Liver (tissue), 9 donors: ENCODE measurements around the gene CNDP2. TPM values are rescaled to one million over a fixed set of nuclear protein-coding genes. Genes with fewer than 3 reads are reported as not detected.

ENCODE experiments used
- DNase-seq: peaks from one replicate; pipeline ENCODE4 v3.0.0-alpha.2; 2017; ENCODE audit warnings: low spot score
- H3K27ac ChIP-seq, 2 donors: one replicate each; pipeline ENCODE4 v1.7.0; 2013; ENCODE audit warnings: inconsistent platforms in 2 of 2, low read length in 2 of 2, control low read depth in 1 of 2, low read depth in 1 of 2, mild to moderate bottlenecking in 1 of 2
- H3K27me3 ChIP-seq, 4 donors: one replicate each; pipeline versions ENCODE4 v1.6.1 to v1.7.0; 2013; ENCODE audit warnings: low read length in 3 of 4, inconsistent platforms in 1 of 4, mild to moderate bottlenecking in 1 of 4, moderate library complexity in 1 of 4; ENCODE audit not compliant: control insufficient read depth in 4 of 4, insufficient read depth in 4 of 4
- H3K36me3 ChIP-seq, 4 donors: one replicate each; pipeline versions ENCODE4 v1.6.1 to v1.7.0; 2013; ENCODE audit warnings: low read length in 3 of 4, mild to moderate bottlenecking in 3 of 4, low read depth in 1 of 4, moderate library complexity in 1 of 4; ENCODE audit not compliant: control insufficient read depth in 4 of 4, insufficient read depth in 3 of 4
- H3K4me1 ChIP-seq, 4 donors: one replicate each; pipeline versions ENCODE4 v1.6.1 to v1.7.0; 2013; ENCODE audit warnings: low read length in 3 of 4, mild to moderate bottlenecking in 3 of 4, moderate library complexity in 1 of 4; ENCODE audit not compliant: control insufficient read depth in 4 of 4, insufficient read depth in 4 of 4
- H3K4me3 ChIP-seq, 3 donors: one replicate each; pipeline versions ENCODE4 v1.6.1 to v1.7.0; 2013; ENCODE audit warnings: low read length in 3 of 3, control low read depth in 1 of 3, low read depth in 1 of 3, mild to moderate bottlenecking in 1 of 3
- H3K9ac ChIP-seq, 2 donors: one replicate each; pipeline ENCODE4 v1.7.0; 2013; ENCODE audit warnings: low read length in 2 of 2, mild to moderate bottlenecking in 2 of 2, moderate library complexity in 2 of 2, control low read depth in 1 of 2, low read depth in 1 of 2
- H3K9me3 ChIP-seq, 4 donors: one replicate each; pipeline versions ENCODE4 v1.6.1 to v1.7.0; 2013; ENCODE audit warnings: low read length in 3 of 4; ENCODE audit not compliant: control insufficient read depth in 4 of 4
- ATF3 ChIP-seq: IDR thresholded peaks from 2 replicates; pipeline ENCODE4 v1.6.1; 2016; ENCODE audit warnings: antibody characterized with exemption
- CTCF ChIP-seq: fragments of 150-350 bp; IDR thresholded peaks from 2 replicates; pipeline ENCODE4 v1.5.1; 2017; ENCODE audit warnings: improper control_type of control experiment, low read depth, low read length; ENCODE audit not compliant: missing input control
- FOXA2 ChIP-seq: IDR thresholded peaks from 2 replicates; pipeline ENCODE4 v1.6.1; 2016; ENCODE audit warnings: antibody characterized with exemption
- GABPA ChIP-seq, 2 donors: IDR thresholded peaks in 1 of 2; conservative IDR thresholded peaks in 1 of 2; 2 replicates each; pipeline ENCODE4 v1.6.1; 2016; ENCODE audit warnings: antibody characterized with exemption in 2 of 2, mild to moderate bottlenecking in 1 of 2, moderate library complexity in 1 of 2
- HNF4A ChIP-seq, 2 donors: conservative IDR thresholded peaks; 2 replicates each; pipeline ENCODE4 v1.6.1; 2016; ENCODE audit warnings: antibody characterized with exemption in 2 of 2, mild to moderate bottlenecking in 2 of 2
- HNF4G ChIP-seq: IDR thresholded peaks from 2 replicates; pipeline ENCODE4 v1.6.1; 2016; ENCODE audit warnings: antibody characterized with exemption
- JUND ChIP-seq, 2 donors: IDR thresholded peaks; 2 replicates each; pipeline ENCODE4 v1.6.1; 2016; ENCODE audit warnings: antibody characterized with exemption in 2 of 2
- MAX ChIP-seq: IDR thresholded peaks from 2 replicates; pipeline ENCODE4 v1.6.1; 2016; ENCODE audit warnings: antibody characterized with exemption
- NR2F2 ChIP-seq: IDR thresholded peaks from 2 replicates; pipeline ENCODE4 v1.6.1; 2016; ENCODE audit warnings: antibody characterized with exemption
- RAD21 ChIP-seq, 2 donors: IDR thresholded peaks; 2 replicates each; pipeline ENCODE4 v1.6.1; 2016; ENCODE audit warnings: antibody characterized with exemption in 2 of 2, mild to moderate bottlenecking in 2 of 2
- RXRA ChIP-seq, 2 donors: IDR thresholded peaks; 2 replicates each; pipeline ENCODE4 v1.6.1; 2017 to 2018; ENCODE audit warnings: antibody characterized with exemption in 2 of 2, mild to moderate bottlenecking in 1 of 2
- SP1 ChIP-seq: IDR thresholded peaks from 2 replicates; pipeline ENCODE4 v1.6.1; 2018; ENCODE audit warnings: antibody characterized with exemption, mild to moderate bottlenecking
- TAF1 ChIP-seq: conservative IDR thresholded peaks from 2 replicates; pipeline ENCODE4 v1.6.1; 2016; ENCODE audit warnings: antibody characterized with exemption, mild to moderate bottlenecking
- YY1 ChIP-seq: IDR thresholded peaks from 2 replicates; pipeline ENCODE4 v1.6.1; 2016; ENCODE audit warnings: antibody characterized with exemption, mild to moderate bottlenecking
- WGBS: extraction: QIAGEN DNeasy Blood & Tissue Kit; methylation state at CpG from one replicate; pipeline ENCODE4 v1.1.7; 2013; 5-methylcytosine and 5-hydroxymethylcytosine counted together
- polyA plus RNA-seq, 2 donors: library from polyadenylated mRNA; stranded (reverse) in 1 of 2; unstranded in 1 of 2; fragments of 200-250 nt in 1 of 2; fragments of >200 nt in 1 of 2; fragmentation: Nextera tagmentation in 1 of 2; extraction: Ambion mirVana in 1 of 2; gene quantifications; one replicate each; pipeline versions ENCODE4 v1.2.1 to v1.2.3, GENCODE V29; 2013 to 2015
- total RNA-seq, 2 donors: library from RNA; depleted of rRNA; stranded (reverse); fragments of >200 nt; gene quantifications; one replicate each; pipeline ENCODE4 v1.2.3, GENCODE V29; 2014
- TF ChIP-seq, protein P1 (sequence below): IDR thresholded peaks from 2 replicates; pipeline ENCODE4 v1.6.1; 2016; ENCODE audit warnings: antibody characterized with exemption
- TF ChIP-seq, protein P2 (sequence below): IDR thresholded peaks from 2 replicates; pipeline ENCODE4 v1.6.1; 2016; ENCODE audit warnings: antibody characterized with exemption, mild to moderate bottlenecking
- donor health status: healthy.
- donor health status: healthy.
- donor health status: healthy.
- donor health status: healthy.
- donor health status: healthy.

The CNDP2 gene
- total and polyA plus RNA-seq, 4 donors = 65.5 to 167 (median 141) TPM

DNA sequence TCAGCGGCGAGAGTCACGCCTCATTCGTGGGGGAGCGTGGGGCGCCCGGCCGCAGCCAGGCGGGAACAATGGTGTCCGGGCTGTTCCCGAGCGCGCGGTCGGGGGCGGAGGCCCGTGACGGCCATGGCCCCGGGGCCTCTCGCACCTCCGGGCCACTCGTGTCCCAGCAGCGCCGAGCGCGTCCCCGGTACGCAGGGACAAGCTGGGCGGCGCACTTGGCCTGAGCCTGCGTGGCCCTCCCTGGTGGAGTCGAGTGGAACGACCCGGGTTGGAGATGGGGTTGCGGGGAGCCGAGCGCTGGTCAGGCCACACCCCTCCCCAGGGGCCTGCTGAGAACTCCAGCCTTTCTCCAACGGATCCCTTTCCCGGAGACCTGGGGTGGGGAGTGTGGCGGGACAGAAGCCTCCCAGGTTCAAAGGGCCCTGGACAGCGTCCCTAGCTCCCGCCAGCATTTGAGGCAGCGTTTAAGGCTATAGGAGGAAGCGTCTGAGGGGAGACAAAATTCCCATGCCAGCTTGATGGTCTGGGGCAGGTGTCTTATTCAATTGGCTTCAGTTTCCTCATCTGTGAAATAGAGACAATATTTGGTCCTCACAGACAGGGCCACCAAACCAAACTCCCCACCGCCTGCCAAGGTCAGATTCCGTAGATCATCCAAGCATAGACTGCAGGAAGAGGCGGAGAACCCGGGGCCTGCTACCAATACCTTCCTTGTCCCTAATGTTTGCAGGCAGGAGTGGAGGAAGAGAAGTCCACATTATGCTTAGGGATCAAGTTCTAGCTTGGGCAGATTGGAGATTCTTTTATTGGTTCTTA lies 553 bp downstream of the CNDP2 start:
- Histone ChIP-seq H3K4me1 (peaks cover 5 to 43% (median 32%) of the 10 kb centered on the region in 4 donors), H3K4me3 (peak overlapping the region; percentile 82 to 86 (median 85)), H3K36me3 (peaks cover 0 to 3% (median 0%) of the 10 kb centered on the region in 4 donors), H3K27me3 (no peaks in the 10 kb centered on the region), H3K9ac (peak overlapping the region; percentile 79 to 95), H3K9me3 (no peaks in the 10 kb centered on the region), H3K27ac (peak overlapping the region; percentile 96 to 97)
- 2% methylated on average over 48 of the region's 48 CpGs for WGBS
- DNase-seq = peak; percentile 49
- TF ChIP-seq MAX (no peak), SP1 (no peak), HNF4A (conservative IDR thresholded peaks at IDR 0.05) (no peak), CTCF (peak; percentile 14), ATF3 (no peak), YY1 (no peak), NR2F2 (no peak), TAF1 (peak; percentile 34), JUND (IDR thresholded peaks at IDR 0.05) (no peak), FOXA2 (no peak), GABPA (IDR thresholded peaks at IDR 0.05 in 1 of 2, conservative IDR thresholded peaks at IDR 0.05 in 1 of 2) (no peak), HNF4G (no peak), RAD21 (IDR thresholded peaks at IDR 0.05) (no peak), RXRA (IDR thresholded peaks at IDR 0.05) (no peak)
- TF ChIP-seq, protein P1, sequence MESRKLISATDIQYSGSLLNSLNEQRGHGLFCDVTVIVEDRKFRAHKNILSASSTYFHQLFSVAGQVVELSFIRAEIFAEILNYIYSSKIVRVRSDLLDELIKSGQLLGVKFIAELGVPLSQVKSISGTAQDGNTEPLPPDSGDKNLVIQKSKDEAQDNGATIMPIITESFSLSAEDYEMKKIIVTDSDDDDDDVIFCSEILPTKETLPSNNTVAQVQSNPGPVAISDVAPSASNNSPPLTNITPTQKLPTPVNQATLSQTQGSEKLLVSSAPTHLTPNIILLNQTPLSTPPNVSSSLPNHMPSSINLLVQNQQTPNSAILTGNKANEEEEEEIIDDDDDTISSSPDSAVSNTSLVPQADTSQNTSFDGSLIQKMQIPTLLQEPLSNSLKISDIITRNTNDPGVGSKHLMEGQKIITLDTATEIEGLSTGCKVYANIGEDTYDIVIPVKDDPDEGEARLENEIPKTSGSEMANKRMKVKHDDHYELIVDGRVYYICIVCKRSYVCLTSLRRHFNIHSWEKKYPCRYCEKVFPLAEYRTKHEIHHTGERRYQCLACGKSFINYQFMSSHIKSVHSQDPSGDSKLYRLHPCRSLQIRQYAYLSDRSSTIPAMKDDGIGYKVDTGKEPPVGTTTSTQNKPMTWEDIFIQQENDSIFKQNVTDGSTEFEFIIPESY = no peak
- TF ChIP-seq, protein P2, sequence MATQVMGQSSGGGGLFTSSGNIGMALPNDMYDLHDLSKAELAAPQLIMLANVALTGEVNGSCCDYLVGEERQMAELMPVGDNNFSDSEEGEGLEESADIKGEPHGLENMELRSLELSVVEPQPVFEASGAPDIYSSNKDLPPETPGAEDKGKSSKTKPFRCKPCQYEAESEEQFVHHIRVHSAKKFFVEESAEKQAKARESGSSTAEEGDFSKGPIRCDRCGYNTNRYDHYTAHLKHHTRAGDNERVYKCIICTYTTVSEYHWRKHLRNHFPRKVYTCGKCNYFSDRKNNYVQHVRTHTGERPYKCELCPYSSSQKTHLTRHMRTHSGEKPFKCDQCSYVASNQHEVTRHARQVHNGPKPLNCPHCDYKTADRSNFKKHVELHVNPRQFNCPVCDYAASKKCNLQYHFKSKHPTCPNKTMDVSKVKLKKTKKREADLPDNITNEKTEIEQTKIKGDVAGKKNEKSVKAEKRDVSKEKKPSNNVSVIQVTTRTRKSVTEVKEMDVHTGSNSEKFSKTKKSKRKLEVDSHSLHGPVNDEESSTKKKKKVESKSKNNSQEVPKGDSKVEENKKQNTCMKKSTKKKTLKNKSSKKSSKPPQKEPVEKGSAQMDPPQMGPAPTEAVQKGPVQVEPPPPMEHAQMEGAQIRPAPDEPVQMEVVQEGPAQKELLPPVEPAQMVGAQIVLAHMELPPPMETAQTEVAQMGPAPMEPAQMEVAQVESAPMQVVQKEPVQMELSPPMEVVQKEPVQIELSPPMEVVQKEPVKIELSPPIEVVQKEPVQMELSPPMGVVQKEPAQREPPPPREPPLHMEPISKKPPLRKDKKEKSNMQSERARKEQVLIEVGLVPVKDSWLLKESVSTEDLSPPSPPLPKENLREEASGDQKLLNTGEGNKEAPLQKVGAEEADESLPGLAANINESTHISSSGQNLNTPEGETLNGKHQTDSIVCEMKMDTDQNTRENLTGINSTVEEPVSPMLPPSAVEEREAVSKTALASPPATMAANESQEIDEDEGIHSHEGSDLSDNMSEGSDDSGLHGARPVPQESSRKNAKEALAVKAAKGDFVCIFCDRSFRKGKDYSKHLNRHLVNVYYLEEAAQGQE = peak; percentile 21
